WTC11 (cell line): ENCODE measurements around the gene ZNF428. TPM values are rescaled to one million over a fixed set of nuclear protein-coding genes. Genes with fewer than 3 reads are reported as not detected.

Source experiments
- ATAC-seq: fragments of 200-7000 bp; cut with Tn5 transposase; 2 replicates; pipeline ENCODE4 v1.10.0; 2021; ENCODE audit warnings: mild to moderate bottlenecking, moderate library complexity
- CTCF ChIA-PET: fragments of 300-600 bp; sonication (Branson Sonifier 250); formaldehyde crosslinking; loops from one replicate; lab custom pipeline; 2021; ENCODE audit warnings: antibody characterized with exemption; lab: Charles Lee
- POLR2A ChIA-PET: fragments of 350-600 bp; sonication (Branson Sonifier 250); formaldehyde crosslinking; loops from one replicate; lab custom pipeline; 2021; ENCODE audit warnings: antibody characterized with exemption; lab: Charles Lee
- DNase-seq: peaks from one replicate; pipeline ENCODE4 v3.0.0; 2021; ENCODE audit warnings: low spot score
- H3K27ac Mint-ChIP-seq: 2 replicates; pipeline ENCODE4 v1.8.0; 2021; ENCODE audit warnings: mixed read lengths
- H3K27me3 Mint-ChIP-seq: 2 replicates; pipeline ENCODE4 v1.8.0; 2021; ENCODE audit warnings: low read depth, mild to moderate bottlenecking, moderate library complexity, mixed read lengths
- H3K36me3 Mint-ChIP-seq: 2 replicates; pipeline ENCODE4 v1.8.0; 2021; ENCODE audit warnings: mixed read lengths
- H3K4me1 Mint-ChIP-seq: 2 replicates; pipeline ENCODE4 v1.8.0; 2022; ENCODE audit warnings: mixed read lengths
- H3K4me3 Mint-ChIP-seq: 2 replicates; pipeline ENCODE4 v1.8.0; 2021; ENCODE audit warnings: mild to moderate bottlenecking, moderate library complexity, mixed read lengths
- H3K9me3 Mint-ChIP-seq: 2 replicates; pipeline ENCODE4 v1.8.0; 2021; ENCODE audit warnings: mixed read lengths
- CREB1 ChIP-seq: sonication (generic); formaldehyde crosslinking; IDR thresholded peaks from 2 replicates; pipeline ENCODE4 v1.8.0; 2023; ENCODE audit warnings: mild to moderate bottlenecking, missing genetic modification reagents
- ELF4 ChIP-seq: sonication (generic); formaldehyde crosslinking; IDR thresholded peaks from 2 replicates; pipeline ENCODE4 v1.8.1; 2022; ENCODE audit warnings: low read depth, mild to moderate bottlenecking, moderate library complexity, missing genetic modification reagents
- ESRRA ChIP-seq: sonication (generic); formaldehyde crosslinking; IDR thresholded peaks from 2 replicates; pipeline ENCODE4 v1.8.1; 2022; ENCODE audit warnings: mild to moderate bottlenecking, missing genetic modification reagents, borderline replicate concordance
- ETV6 ChIP-seq: sonication (generic); formaldehyde crosslinking; IDR thresholded peaks from 2 replicates; pipeline ENCODE4 v1.8.1; 2022; ENCODE audit warnings: mild to moderate bottlenecking, missing genetic modification reagents
- FOXK1 ChIP-seq: sonication (generic); formaldehyde crosslinking; IDR thresholded peaks from 2 replicates; pipeline ENCODE4 v1.8.0; 2022; ENCODE audit warnings: mild to moderate bottlenecking, moderate library complexity, missing genetic modification reagents
- FOXP4 ChIP-seq: sonication (generic); formaldehyde crosslinking; IDR thresholded peaks from 2 replicates; pipeline ENCODE4 v1.8.0; 2022; ENCODE audit warnings: mild to moderate bottlenecking, missing genetic modification reagents
- JUN ChIP-seq: sonication (generic); formaldehyde crosslinking; IDR thresholded peaks from 2 replicates; pipeline ENCODE4 v1.8.0; 2023; ENCODE audit warnings: mild to moderate bottlenecking, missing genetic modification reagents
- NFATC4 ChIP-seq: fragments of 250-450 bp; sonication (Bioruptor Pico); IDR thresholded peaks from 2 replicates; pipeline ENCODE4 v1.9.0; 2021; ENCODE audit warnings: mild to moderate bottlenecking
- NR1H2 ChIP-seq: sonication (generic); formaldehyde crosslinking; IDR thresholded peaks from 2 replicates; pipeline ENCODE4 v1.9.0; 2021; ENCODE audit warnings: mild to moderate bottlenecking, moderate library complexity, missing genetic modification reagents
- SMAD3 ChIP-seq: sonication (generic); formaldehyde crosslinking; IDR thresholded peaks from 2 replicates; pipeline ENCODE4 v1.8.0; 2022; ENCODE audit warnings: missing genetic modification reagents, mild to moderate bottlenecking, borderline replicate concordance
- SOX15 ChIP-seq: fragments of 250-450 bp; sonication (Bioruptor Pico); IDR thresholded peaks from 2 replicates; pipeline ENCODE4 v1.9.0; 2021; ENCODE audit warnings: mild to moderate bottlenecking
- SP1 ChIP-seq: sonication (generic); formaldehyde crosslinking; conservative IDR thresholded peaks from 2 replicates; pipeline ENCODE4 v1.8.1; 2022; ENCODE audit warnings: missing genetic modification reagents
- ZNF138 ChIP-seq: sonication (generic); formaldehyde crosslinking; conservative IDR thresholded peaks from 2 replicates; pipeline ENCODE4 v1.8.1; 2022; ENCODE audit warnings: mild to moderate bottlenecking, moderate library complexity, missing genetic modification reagents
- ZNF263 ChIP-seq: sonication (generic); formaldehyde crosslinking; IDR thresholded peaks from 2 replicates; pipeline ENCODE4 v1.8.1; 2022; ENCODE audit warnings: low read depth, mild to moderate bottlenecking, moderate library complexity, missing genetic modification reagents
- ZNF281 ChIP-seq: sonication (generic); formaldehyde crosslinking; IDR thresholded peaks from 2 replicates; pipeline ENCODE4 v1.8.0; 2023; ENCODE audit warnings: mild to moderate bottlenecking, missing genetic modification reagents
- ZNF423 ChIP-seq: fragments of 250-450 bp; sonication (Bioruptor Pico); IDR thresholded peaks from 2 replicates; pipeline ENCODE4 v2.1.2; 2022; ENCODE audit warnings: mild to moderate bottlenecking, moderate library complexity
- ZNF425 ChIP-seq: fragments of 250-450 bp; sonication (Bioruptor Pico); conservative IDR thresholded peaks from 2 replicates; pipeline ENCODE4 v1.9.0; 2021; ENCODE audit warnings: mild to moderate bottlenecking
- total RNA-seq: library from RNA; stranded (reverse); gene quantifications from 3 replicates; pipeline ENCODE4 v1.2.3, GENCODE V29; 2021
- TF ChIP-seq, protein P1 (sequence below): sonication (generic); formaldehyde crosslinking; IDR thresholded peaks from 2 replicates; pipeline ENCODE4 v1.8.1; 2022; ENCODE audit warnings: low read depth, mild to moderate bottlenecking, moderate library complexity, missing genetic modification reagents, borderline replicate concordance
- TF ChIP-seq, protein P2 (sequence below): sonication (generic); formaldehyde crosslinking; IDR thresholded peaks from 2 replicates; pipeline ENCODE4 v1.8.1; 2022; ENCODE audit warnings: low read depth, missing genetic modification reagents, borderline replicate concordance

ZNF428 gene
- total RNA-seq, 1 experiment from 2014 or later = 20.1 TPM

GRCh38 chr19:43649514-43649913 lies 30.1 kb upstream of the ZNF428 start (continued):
- TF ChIP-seq FOXP4 (CRISPR knock-in tag) (no peak), ZNF281 (CRISPR knock-in tag) (no peak), ZNF138 (no peak), FOXK1 (no peak), NFATC4 (CRISPR knock-in tag) (no peak), SOX15 (no peak), CREB1 (CRISPR knock-in tag) (no peak), SMAD3 (CRISPR knock-in tag) (no peak), JUN (CRISPR knock-in tag) (no peak), ZNF423 (CRISPR knock-in tag) (no peak)
- TF ChIP-seq, protein P1, sequence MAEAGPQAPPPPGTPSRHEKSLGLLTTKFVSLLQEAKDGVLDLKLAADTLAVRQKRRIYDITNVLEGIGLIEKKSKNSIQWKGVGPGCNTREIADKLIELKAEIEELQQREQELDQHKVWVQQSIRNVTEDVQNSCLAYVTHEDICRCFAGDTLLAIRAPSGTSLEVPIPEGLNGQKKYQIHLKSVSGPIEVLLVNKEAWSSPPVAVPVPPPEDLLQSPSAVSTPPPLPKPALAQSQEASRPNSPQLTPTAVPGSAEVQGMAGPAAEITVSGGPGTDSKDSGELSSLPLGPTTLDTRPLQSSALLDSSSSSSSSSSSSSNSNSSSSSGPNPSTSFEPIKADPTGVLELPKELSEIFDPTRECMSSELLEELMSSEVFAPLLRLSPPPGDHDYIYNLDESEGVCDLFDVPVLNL (CRISPR knock-in tag) = no peak

- Mint-ChIP-seq H3K36me3 (peaks cover 40% of the 10 kb centered on the region), H3K4me1 (peaks cover 2% of the 10 kb centered on the region; the same call in 1 of the 2 replicates), H3K27ac (no peak overlapping the region; the same call in 1 of the 2 replicates), H3K9me3 (peaks cover 21% of the 10 kb centered on the region), H3K27me3 (peaks cover 21% of the 10 kb centered on the region), H3K4me3 (no peak overlapping the region)
- POLR2A ChIA-PET = no interaction called here
- CTCF ChIA-PET = interaction anchor here (1.0 kb wide), 1 partner anchor 10 kb away, joined by 3 read pairs; no protein-coding TSS in a partner anchor
- no peak for DNase-seq
- ATAC-seq = no peak
- TF ChIP-seq SOX15 (no peak), ZNF423 (CRISPR knock-in tag) (no peak), NR1H2 (CRISPR knock-in tag) (no peak), ZNF281 (CRISPR knock-in tag) (no peak), ELF4 (CRISPR knock-in tag) (no peak), ZNF425 (no peak), NFATC4 (CRISPR knock-in tag) (no peak), ETV6 (no peak), ESRRA (no peak), ZNF263 (no peak), SP1 (CRISPR knock-in tag) (no peak)
- TF ChIP-seq, protein P2, sequence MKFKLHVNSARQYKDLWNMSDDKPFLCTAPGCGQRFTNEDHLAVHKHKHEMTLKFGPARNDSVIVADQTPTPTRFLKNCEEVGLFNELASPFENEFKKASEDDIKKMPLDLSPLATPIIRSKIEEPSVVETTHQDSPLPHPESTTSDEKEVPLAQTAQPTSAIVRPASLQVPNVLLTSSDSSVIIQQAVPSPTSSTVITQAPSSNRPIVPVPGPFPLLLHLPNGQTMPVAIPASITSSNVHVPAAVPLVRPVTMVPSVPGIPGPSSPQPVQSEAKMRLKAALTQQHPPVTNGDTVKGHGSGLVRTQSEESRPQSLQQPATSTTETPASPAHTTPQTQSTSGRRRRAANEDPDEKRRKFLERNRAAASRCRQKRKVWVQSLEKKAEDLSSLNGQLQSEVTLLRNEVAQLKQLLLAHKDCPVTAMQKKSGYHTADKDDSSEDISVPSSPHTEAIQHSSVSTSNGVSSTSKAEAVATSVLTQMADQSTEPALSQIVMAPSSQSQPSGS = no peak
Observed at GRCh38 chr19:43648633-43649032, 29.2 kb upstream of the ZNF428 start.
